HCEC 1CT (cell line): Measurements from ENCODE around the gene STARD4.
A peak's percentile ranks its signal among the peaks of the same experiment; 100 is the strongest.

ENCODE experiments used
- DNase-seq: peaks from one replicate; pipeline ENCODE4 v3.0.0-alpha.2; 2017

STARD4 gene, protein sequence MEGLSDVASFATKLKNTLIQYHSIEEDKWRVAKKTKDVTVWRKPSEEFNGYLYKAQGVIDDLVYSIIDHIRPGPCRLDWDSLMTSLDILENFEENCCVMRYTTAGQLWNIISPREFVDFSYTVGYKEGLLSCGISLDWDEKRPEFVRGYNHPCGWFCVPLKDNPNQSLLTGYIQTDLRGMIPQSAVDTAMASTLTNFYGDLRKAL

DNA sequence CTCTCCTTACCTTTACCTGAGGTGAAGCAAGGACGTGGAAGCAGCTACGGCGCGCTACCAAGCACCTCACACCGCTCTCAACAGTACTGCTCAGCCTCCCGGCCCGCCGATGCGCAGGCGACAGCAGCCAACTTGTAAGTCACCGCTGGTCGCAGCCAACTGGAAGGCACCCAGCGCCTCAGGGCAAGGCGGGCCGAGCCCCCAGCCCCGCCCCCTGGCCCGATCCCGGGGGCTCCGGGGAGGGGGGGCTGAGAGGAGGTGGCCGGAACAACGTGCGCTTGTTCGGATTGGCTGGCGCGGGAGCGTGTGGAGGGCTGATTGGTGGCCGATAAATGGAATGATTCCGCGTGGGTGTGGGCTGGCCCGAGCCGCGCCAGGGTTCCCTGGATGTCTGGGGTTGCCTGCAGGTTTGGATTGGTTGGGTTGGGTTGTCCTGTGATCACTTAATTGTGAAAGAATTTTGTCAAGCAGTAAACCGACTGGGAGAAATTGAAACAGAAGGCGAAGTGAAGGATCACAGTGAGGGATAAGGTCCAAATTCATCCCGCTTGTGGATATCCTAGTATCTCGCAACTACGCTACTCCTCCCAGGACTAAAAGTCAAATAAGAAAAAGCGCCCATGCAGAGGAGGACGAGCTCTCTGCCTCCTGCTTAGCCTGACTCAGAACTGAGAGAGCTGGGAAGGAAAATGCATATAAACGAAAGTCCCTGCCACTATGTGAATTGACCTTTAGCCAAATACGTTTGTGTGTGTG, at the start of gene STARD4:
STARD4 (minus strand) TSS at position 161 of the 756 bp plus-strand sequence. CDS start 5,102 bp downstream, outside the sequence.
- peak; percentile 99 for DNase-seq

GRCh38 chr5:111559680-111560079, 47.3 kb upstream of the STARD4 start:
- DNase-seq = no peak

GRCh38 chr5:111557686-111558085, 45.4 kb upstream of the STARD4 start:
- no peak for DNase-seq

- no peak for DNase-seq
Measured at GRCh38 chr5:111557111-111557510, 44.8 kb upstream of the STARD4 start.

GRCh38 chr5:111556501-111556900, 44.2 kb upstream of the STARD4 start:
- DNase-seq = no peak

- no peak for DNase-seq
Measured at GRCh38 chr5:111555760-111556159, 43.4 kb upstream of the STARD4 start.

GRCh38 chr5:111553868-111554267, 41.5 kb upstream of the STARD4 start:
- DNase-seq = no peak

- DNase-seq = no peak
Measured at GRCh38 chr5:111552896-111553295, 40.6 kb upstream of the STARD4 start.

- no peak for DNase-seq
Measured at GRCh38 chr5:111552492-111552891, 40.2 kb upstream of the STARD4 start.

- DNase-seq = no peak
Measured at GRCh38 chr5:111551569-111552275, 39.4 kb upstream of the STARD4 start.

DNA sequence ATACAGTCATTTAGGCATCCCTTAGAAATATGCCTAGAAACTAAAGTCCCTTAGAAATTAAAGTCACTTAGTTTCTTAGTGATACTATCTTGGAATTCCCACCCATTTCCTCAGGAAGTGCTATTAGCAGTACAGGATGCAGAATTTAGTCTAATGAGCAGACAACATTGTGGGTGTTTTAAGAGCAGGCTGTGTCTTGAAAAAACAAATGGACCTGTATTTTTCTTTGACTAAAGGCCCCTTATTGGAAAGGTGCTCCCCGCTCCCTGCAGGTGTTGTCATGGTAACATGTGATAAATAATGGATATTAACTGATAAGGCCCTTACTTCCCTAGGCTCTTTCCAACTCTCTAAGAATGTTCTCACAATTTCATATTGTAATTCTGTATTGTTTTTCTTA, 38.8 kb upstream of the STARD4 start:
- DNase-seq = no peak

DNA sequence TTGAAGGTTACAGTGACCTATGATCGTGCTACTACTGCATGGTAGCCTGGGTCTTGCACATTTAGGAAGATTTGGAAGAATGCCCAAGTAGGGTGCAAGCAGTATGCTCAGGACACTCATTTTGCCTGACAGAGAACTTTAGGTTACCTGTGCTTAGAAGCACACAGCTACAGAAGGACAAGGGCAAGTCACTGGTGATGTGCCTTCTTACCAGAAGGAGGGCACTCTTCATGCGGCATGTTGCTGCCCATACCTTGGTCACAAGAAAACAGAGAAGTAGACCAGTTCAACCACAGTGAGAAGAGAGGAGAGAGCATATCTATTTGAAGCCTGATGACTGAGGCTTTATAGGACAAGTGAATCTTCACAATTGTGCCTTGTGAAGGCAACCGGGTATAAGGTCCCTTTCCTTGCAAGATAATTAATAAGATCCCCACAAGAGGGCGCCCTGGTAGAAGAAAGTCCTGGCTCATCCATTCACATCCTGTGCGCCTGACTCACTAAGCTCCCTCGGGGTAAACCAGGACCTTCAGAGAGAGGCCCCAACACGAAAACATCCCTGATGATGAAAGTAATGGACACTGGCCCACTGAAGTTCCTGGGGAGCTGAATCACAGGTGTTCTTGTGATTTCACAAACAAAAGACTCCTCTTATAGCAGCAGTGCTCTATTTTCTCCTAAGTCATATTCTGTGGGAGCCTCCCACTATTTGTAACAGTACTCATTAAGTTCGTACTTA, 38.1 kb upstream of the STARD4 start:
- DNase-seq = peak; percentile 95

DNA sequence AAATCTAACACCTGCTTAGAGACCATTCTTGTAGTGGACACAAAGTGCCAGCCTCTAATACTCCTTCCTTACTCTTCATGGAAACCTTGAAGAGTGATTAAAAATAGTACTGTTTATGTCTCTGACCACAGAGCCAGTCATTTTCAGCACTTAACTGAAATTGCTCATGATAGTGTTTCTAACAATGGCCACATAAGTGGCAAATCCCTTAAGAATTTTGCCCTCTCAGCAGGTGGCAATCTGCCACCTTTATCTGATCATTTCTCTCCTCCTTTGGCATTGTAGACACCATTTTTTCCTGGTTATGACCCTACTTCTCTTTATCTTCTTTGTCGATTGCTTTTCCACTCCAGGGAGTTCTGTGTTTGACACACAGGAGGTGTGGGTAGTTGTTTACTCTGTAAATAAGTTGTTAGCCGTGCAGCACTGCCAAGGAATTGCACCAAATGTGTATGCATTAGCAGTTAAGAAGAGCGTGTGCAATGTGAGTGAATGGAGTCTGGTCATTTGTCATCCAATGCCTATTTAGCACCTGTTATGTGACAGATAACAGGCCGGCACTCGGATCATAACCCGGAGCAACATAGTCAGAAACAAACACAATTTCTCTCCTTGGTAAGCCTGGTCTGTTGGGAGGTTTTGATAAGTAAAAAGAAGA, 36.8 kb upstream of the STARD4 start:
- no peak for DNase-seq

DNA sequence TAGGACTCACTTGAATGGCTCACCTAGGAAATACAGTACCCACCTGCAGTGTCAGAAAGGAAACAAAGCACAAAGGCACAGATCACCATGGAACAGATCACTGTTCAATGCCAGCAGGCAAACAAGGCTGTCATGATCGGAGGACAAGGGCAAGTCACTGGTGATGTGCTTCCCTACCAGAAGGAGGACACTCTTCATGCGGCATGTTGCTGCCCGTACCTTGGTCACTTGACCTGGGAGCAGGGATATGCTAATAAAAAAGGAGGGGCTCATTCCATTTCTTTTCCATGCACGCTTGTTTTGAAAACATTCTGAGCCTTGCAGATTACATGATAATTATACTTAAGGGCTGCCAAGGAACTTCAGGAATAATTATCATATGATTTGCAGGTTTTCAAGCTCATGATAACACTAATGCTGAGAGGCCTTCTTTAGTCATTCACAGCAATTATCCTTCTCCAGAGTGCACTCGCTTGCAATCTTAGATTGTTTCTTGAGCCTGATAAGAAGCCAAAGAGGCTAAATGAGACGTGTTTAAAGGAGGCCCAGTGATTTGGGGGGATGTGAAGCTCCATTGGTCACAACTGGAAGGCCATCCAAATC, 36.1 kb upstream of the STARD4 start:
- DNase-seq = no peak

DNA sequence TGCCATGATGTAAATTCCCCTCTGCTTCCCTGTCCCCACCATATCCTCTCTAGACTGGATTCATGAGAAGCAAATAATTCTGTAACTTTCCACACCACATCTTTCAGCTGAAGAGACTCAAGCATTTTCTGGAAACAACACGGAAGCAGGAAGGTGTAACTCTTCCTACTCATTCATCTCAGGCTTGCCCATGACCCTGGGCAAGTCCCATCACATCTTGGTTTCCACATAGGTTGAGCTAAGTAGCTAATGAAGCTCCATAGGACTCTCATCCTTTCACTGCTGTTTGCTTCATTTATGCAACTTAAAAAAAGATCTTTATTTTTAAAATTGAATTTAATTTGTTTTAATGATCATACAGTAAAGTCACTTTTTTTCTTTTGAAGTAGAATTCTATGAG, 32.7 kb upstream of the STARD4 start:
- no peak for DNase-seq

GRCh38 chr5:111537141-111538024, 25.0 kb upstream of the STARD4 start:
- no peak for DNase-seq

DNA sequence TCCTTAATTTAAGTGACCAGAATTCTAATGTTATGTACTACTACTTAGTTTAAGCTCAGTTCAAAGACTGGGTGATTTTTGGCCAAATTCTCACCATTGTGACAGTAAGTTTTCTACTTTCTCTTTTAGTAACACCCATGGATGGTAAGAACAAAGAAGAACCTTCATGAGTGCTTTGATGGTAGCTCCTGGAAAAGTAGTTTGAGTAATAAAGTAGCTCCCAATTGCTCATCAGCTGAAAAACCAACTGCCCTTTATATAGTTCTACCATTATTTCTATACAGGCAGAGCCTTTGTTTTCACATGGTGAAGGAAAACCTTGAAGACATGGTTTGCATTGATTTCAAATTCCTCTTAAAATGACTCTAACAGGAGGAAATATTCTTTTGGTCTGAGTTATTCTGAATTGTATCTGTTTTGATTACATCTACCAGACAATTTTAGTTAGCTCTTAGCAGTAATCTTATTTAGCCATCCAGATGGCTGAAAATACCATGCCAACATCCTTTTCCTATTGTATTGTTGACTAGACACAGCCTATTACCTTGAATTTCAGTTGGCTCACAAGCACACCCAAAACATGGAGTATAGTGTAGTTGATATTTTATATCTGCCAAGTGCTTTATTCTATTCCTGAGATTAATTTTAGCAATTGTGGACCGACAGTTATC, 23.7 kb upstream of the STARD4 start:
- DNase-seq = no peak

DNA sequence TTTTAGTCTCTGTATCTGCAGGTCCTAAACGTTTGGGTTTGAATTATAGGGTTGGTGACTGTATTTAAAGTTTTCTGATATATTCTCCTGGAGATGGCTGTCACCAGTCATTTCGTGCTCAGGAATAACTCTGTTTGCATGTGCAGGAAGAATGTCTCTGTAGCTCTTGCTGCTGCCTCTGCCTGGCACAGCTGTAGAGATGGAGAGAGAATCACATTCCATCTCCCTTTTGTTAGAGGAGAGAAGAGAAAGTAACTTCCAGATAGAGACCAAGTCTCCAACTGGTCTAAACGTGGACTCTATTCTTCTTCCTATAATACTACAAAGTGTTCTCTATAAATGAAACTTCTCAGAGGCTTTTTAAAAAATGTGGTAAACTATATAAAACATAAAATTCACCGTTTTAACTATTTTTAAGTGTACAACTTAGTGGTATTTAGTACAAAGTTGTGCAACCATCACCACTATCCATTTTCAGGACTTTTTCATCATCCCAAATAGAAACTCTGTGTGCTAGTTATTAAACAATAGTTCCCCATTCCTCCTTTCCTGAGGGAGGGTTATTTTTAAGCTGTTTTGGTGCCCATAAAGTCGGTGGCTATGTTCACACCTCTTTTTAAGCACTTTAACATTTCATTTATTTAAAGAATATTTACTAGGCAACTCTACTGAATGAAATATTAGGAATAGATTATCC, 20.7 kb upstream of the STARD4 start:
- no peak for DNase-seq

GRCh38 chr5:111530298-111530740, 18.0 kb upstream of the STARD4 start:
- DNase-seq = no peak

GRCh38 chr5:111528056-111528455, 15.7 kb upstream of the STARD4 start:
- no peak for DNase-seq
